HEK293T (cell line): ENCODE measurements around the gene KRT74.

ENCODE experiments used
- BHLHE40 ChIP-seq: fragments of 450-650 bp; IDR thresholded peaks from 2 replicates; pipeline ENCODE4 v1.6.1; 2016; ENCODE audit warnings: mild to moderate bottlenecking, moderate library complexity, borderline replicate concordance
- ELF4 ChIP-seq: fragments of 450-650 bp; IDR thresholded peaks from 2 replicates; pipeline ENCODE4 v1.6.1; 2017; ENCODE audit warnings: antibody characterized with exemption
- FOXA1 ChIP-seq: fragments of 450-650 bp; IDR thresholded peaks from 2 replicates; pipeline ENCODE4 v1.6.1; 2016; ENCODE audit warnings: mild to moderate bottlenecking
- FOXK2 ChIP-seq: fragments of 450-650 bp; IDR thresholded peaks from 2 replicates; pipeline ENCODE4 v1.6.1; 2016; ENCODE audit warnings: mild to moderate bottlenecking
- FOXM1 ChIP-seq: fragments of 450-650 bp; IDR thresholded peaks from 2 replicates; pipeline ENCODE4 v1.6.1; 2017; ENCODE audit warnings: mild to moderate bottlenecking, borderline replicate concordance
- HDGF ChIP-seq: fragments of 450-650 bp; IDR thresholded peaks from 2 replicates; pipeline ENCODE4 v1.6.1; 2017; ENCODE audit warnings: antibody characterized with exemption, borderline replicate concordance
- NFRKB ChIP-seq: fragments of 450-650 bp; IDR thresholded peaks from 2 replicates; pipeline ENCODE4 v1.6.1; 2016; ENCODE audit warnings: mild to moderate bottlenecking, moderate library complexity
- SP1 ChIP-seq: fragments of 450-650 bp; IDR thresholded peaks from 2 replicates; pipeline ENCODE4 v1.6.1; 2017
- TARDBP ChIP-seq: fragments of 450-650 bp; IDR thresholded peaks from 2 replicates; pipeline ENCODE4 v1.6.1; 2016
- ZNF384 ChIP-seq: fragments of 450-650 bp; IDR thresholded peaks from 2 replicates; pipeline ENCODE4 v1.6.1; 2016

- no peak for TF ChIP-seq SP1
- no peak for TF ChIP-seq BHLHE40
- TF ChIP-seq NFRKB, result no peak
- no peak for TF ChIP-seq FOXM1
- no peak for TF ChIP-seq ELF4
- no peak for TF ChIP-seq FOXK2
- no peak for TF ChIP-seq FOXA1
- no peak for TF ChIP-seq ZNF384
- no peak for TF ChIP-seq TARDBP
- no peak for TF ChIP-seq HDGF
These were observed 51.2 kb downstream of the KRT74 start for GRCh38 chr12:52522346-52523011.
